GM10266 (cell line): Measurements from ENCODE around the gene ECHDC3.

Source experiments
- DNase-seq: peaks from one replicate; pipeline ENCODE4 v3.0.0; 2012; ENCODE audit errors: extremely low spot score
- CTCF ChIP-seq: IDR thresholded peaks from 2 replicates; pipeline ENCODE4 v1.5.1; 2012; ENCODE audit warnings: mild to moderate bottlenecking, low read depth; ENCODE audit not compliant: control insufficient read depth, insufficient read depth; ENCODE audit errors: missing control alignments

ECHDC3 gene

GRCh38 chr10:11810313-11810766, 68.2 kb downstream of the ECHDC3 start:
- DNase-seq = no peak
- no peak for TF ChIP-seq CTCF

GRCh38 chr10:11810973-11811372, 68.8 kb downstream of the ECHDC3 start:
- no peak for DNase-seq
- no peak for TF ChIP-seq CTCF

DNA sequence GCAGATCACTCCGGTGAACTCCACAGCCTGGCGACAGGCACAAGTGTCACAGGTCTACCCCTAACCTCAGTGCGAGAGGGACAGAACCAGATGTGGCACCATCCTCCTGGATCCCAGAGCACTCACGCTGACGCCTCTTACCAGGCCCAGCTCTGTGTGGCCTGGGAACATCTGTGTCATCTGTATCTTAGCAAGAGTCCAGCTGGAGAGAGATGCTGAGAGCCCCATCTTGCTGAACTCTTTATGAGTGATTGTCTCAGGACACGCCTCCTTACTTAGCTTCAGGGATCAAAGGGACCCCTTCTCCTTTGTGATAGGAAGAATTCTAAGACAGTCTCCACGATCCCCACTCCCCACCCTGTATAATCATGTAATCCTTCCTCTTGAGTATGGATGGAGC, 71.0 kb downstream of the ECHDC3 start:
- TF ChIP-seq CTCF = no peak
- no peak for DNase-seq
